NB4 (cell line): ENCODE data around the gene SMAD7.

Source experiments
- CTCF ChIP-seq: IDR thresholded peaks from one replicate; pipeline ENCODE4 v1.5.1; 2012; ENCODE audit warnings: low read depth, low read length
- MAX ChIP-seq: IDR thresholded peaks from 2 replicates; pipeline ENCODE4 v1.6.1; 2011; ENCODE audit warnings: low read depth, low read length
- POLR2A ChIP-seq: IDR thresholded peaks from 2 replicates; pipeline ENCODE4 v1.6.1; 2011; ENCODE audit warnings: mild to moderate bottlenecking; ENCODE audit not compliant: insufficient read length; ENCODE audit errors: extremely low read depth

- TF ChIP-seq CTCF (no peak), POLR2A (no peak), MAX (no peak)
Measured at GRCh38 chr18:48961547-48961946, 10.8 kb upstream of the SMAD7 start.
